ENCODE measurements around the gene PLCL1. TPM values are rescaled to one million over a fixed set of nuclear protein-coding genes. Genes with fewer than 3 reads are reported as not detected.

PLCL1 gene
- not detected in 2 replicates for total RNA-seq

DNA sequence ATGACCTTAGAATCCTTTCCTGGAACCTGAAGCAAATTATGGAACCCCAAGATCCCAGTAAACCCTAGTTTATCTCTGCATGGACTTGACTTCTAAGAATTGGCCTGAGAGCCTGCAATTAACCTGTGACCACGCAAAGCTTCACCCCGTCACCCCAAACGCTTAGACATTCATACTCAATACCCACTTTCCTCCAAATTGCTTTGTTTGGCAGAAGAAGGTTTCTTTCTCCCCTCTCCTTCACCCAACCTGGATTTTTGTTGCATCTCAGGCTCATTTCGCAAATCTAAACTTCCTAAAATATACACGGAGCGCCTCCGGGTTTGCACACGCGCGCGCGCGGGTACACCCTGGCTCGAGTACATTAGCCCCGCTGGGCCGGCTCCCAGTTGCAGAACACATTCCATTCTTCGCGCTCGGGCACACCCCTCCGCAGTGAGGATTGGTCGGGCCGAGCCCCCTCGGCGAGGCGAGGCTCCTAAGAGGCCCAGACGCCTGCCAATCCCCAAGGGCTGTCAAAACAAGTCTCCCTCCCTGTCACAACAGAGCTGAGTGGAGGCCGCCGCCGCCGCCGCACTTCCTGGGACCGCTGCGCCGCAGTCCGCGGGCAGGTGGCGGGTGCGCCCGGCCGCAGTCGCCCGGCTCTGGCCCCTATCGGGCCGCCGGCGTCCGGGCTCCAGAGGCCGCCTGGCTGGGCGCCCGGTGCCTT lies at the start of gene PLCL1:
Gene PLCL1, plus strand, starts transcription at position 545 of the 709 bp plus-strand sequence.

DNA sequence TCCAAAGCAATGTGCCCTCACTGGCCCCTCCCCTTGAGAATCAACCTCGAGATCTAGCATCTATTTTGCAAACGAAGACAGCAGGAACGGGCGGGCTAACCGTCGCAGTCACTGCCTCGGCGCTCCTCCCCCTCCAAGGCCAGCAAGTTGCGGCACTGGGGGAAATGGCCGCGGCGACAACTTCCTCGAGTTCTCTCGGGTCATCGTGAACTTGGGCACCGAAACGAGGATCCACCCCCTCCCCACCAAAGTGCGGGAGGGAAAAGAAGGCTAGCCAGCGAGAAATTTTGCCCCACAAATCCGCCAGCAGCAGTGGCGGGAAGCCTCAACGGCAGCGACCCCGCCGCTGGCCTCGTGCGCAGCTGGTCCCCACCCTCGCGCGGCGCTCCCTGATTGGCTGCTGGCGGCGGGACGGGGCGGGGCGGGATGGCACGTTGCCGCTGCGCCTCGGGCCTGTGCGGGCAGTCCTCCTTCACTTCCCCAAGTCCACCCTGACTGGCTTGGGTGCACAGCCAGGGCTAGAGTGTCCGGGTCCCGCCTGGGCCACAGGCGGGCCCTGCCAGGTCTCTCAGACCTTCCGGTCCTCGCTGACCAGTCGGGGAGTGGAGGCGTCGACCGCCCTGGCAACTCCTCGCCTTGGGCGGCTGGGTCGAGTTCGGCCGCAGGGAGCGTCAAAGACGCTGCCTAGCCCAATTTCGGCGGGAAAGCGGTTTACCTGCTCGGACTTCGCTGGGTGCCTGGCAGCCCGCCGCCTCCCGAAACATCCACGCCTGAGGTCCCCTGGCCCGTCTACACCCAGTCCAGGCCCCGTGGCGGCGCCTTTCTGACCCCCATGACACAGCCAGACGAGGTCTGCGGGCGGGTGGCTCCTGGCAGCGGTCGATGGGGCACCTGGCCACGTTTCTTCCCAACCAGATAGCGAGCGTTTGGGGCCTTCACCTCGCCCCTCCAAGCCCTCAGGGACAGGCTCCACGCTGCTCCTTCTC lies 19.1 kb upstream of the PLCL1 start, which contains the start of gene BOLL:
Gene BOLL, minus strand, starts transcription at position 364 of the 986 bp plus-strand sequence. CDS start 3,469 bp downstream, outside the sequence.

Other genes with a start within 250 kb of the PLCL1 start
- not detected in 2 replicates for gene RFTN2, start 129.0 kb upstream of the PLCL1 start, total RNA-seq
- gene MARS2, start 99.2 kb upstream of the PLCL1 start, total RNA-seq = 9.2 and 11.4 TPM in 2 replicates
- not detected in 2 replicates for gene BOLL, start 19.3 kb upstream of the PLCL1 start, total RNA-seq